Measurements from ENCODE around the gene PRPSAP2. TPM values are rescaled to one million over a fixed set of nuclear protein-coding genes. Genes with fewer than 3 reads are reported as not detected.

The PRPSAP2 gene
- polyA plus RNA-seq, 1 donor (not counting 4 experiments of a cell fraction or from before 2014, with no cell fraction given): 39.1 TPM

DNA sequence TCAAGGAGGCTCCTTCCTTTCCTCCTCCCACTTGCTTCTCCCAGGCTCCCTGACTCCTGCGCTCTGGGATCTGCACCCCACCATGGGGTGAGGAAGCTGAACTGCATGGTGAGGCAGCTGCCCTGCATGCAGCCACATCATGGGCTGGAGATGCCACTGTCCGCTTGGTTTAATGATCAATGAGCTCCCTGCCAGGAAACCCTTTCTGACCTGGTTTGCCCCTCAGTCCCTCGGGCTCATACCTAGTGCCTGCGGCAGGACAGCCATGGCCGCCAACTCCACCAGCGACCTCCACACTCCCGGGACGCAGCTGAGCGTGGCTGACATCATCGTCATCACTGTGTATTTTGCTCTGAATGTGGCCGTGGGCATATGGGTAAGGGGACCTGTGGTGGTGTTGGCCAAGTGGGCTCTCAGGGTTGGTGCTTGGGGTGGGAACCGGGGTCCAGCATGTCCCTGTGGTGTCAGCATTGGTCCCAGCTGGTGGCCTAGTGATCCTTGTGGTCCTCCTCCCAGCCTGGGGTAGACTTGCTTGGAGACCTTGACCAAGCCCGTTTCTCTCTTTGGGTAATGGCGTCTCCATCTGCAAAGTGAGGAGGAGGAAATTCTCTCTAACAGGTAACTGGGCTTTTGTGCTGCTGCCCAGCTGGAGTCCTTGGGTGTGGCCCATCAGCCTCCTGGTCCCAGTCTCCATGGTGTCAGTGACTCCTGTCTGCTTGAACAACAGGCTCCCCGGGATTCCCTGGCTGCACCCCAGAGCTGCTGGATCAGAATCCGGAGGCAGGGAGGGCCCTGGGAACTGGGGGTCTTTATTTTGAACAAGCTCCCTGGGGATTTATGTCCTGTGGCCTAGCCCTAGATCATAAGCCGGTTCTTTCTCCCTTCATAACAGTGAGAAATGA, 94.3 kb downstream of the PRPSAP2 start, which contains the start of gene SLC5A10:
SLC5A10 (plus strand) TSS at position 225 of the 902 bp plus-strand sequence; CDS start at position 266, 41 bp downstream.
- Histone ChIP-seq H3K27ac (ENCODE audit: control insufficient read depth, insufficient read depth, low read length) (no peak within 1 kb of the TSS), H3K27me3 (ENCODE audit: control insufficient read depth, extremely low read depth, insufficient read depth, low read length) (peaks cover 16% of the 10 kb centered on the region), H3K79me2 (ENCODE audit: control insufficient read depth, insufficient read depth, low read length) (no peaks in the 10 kb centered on the region), H3K9me1 (ENCODE audit: control insufficient read depth, extremely low read depth, insufficient read depth, low read length) (no peaks in the 10 kb centered on the region), H4K20me1 (ENCODE audit: control insufficient read depth, extremely low read depth, insufficient read depth, low read length) (no peaks in the 10 kb centered on the region), H3K4me3 (ENCODE audit: control insufficient read depth in 2 of 3, extremely low read depth in 1 of 3, insufficient read depth in 2 of 3, low read depth in 1 of 3, low read length in 3 of 3) (no peak within 1 kb of the TSS), H3K36me3 (ENCODE audit: control insufficient read depth in 2 of 2, extremely low read depth in 1 of 2, insufficient read depth in 2 of 2, low read length in 2 of 2) (no peaks in the 10 kb centered on the region), H2AFZ (ENCODE audit: control insufficient read depth, low read length) (no peak within 1 kb of the TSS), H3K4me2 (ENCODE audit: control insufficient read depth, extremely low read depth, insufficient read depth, low read depth, low read length) (no peak within 1 kb of the TSS), H3K9me3 (ENCODE audit: control insufficient read depth, low read depth, low read length) (no peaks in the 10 kb centered on the region), H3K9ac (ENCODE audit: control insufficient read depth, extremely low read depth, insufficient read depth, low read length) (no peak within 1 kb of the TSS), H3K4me1 (ENCODE audit: control insufficient read depth, extremely low read depth, insufficient read depth, low read length) (peaks cover 6% of the 10 kb centered on the region)
- FAIRE-seq (no peak), DNase-seq (ENCODE audit: low read depth, low spot score) (no peak)
- dilution Hi-C loops (cut with MboI; ENCODE audit: extremely low pct_ligation_motif_present, low sequenced_read_pairs): no loop called here
- TF ChIP-seq, protein P1, sequence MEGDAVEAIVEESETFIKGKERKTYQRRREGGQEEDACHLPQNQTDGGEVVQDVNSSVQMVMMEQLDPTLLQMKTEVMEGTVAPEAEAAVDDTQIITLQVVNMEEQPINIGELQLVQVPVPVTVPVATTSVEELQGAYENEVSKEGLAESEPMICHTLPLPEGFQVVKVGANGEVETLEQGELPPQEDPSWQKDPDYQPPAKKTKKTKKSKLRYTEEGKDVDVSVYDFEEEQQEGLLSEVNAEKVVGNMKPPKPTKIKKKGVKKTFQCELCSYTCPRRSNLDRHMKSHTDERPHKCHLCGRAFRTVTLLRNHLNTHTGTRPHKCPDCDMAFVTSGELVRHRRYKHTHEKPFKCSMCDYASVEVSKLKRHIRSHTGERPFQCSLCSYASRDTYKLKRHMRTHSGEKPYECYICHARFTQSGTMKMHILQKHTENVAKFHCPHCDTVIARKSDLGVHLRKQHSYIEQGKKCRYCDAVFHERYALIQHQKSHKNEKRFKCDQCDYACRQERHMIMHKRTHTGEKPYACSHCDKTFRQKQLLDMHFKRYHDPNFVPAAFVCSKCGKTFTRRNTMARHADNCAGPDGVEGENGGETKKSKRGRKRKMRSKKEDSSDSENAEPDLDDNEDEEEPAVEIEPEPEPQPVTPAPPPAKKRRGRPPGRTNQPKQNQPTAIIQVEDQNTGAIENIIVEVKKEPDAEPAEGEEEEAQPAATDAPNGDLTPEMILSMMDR (optimal IDR thresholded peaks at IDR 0.05 in 1 of 3, IDR thresholded peaks at IDR 0.05 in 1 of 3, conservative IDR thresholded peaks at IDR 0.05 in 1 of 3; ENCODE audit: extremely low read depth in 1 of 3, insufficient read depth in 2 of 3, low read length in 3 of 3): peak; percentile 22 to 34 (median 27)
- TF ChIP-seq EZH2 (IDR thresholded peaks at IDR 0.05; ENCODE audit: low read length): no peak

DNA sequence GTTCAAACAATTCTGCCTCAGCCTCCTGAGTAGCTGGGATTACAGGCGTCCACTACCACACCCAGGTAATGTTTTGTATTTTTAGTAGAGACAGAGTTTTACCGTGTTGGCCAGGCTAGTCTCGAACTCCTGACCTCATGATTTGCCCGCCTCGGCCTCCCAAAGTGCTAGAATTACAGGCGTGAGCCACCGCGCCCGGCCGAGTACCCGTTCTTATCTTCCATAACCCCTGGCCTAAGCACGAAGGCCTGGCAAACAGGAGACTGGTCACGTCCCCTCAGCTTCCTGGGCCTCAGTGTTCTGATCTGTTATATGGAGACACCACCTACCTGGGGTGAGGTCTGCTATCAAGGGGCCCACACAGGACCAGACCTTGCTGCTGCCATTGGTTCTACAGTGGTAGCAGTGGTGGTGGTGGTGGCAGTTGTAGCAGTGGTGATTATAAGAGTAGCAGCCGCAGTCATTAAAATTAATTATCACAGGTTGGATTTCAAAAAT, 95.3 kb downstream of the PRPSAP2 start:
- DNase-seq (ENCODE audit: low read depth, low spot score) (no peak), FAIRE-seq (no peak)
- no peaks in the 10 kb centered on the region for H4K20me1 ChIP-seq (ENCODE audit: control insufficient read depth, extremely low read depth, insufficient read depth, low read length)
- H3K4me1 ChIP-seq (ENCODE audit: control insufficient read depth, extremely low read depth, insufficient read depth, low read length): peaks cover 6% of the 10 kb centered on the region
- no peak overlapping the region for H3K27ac ChIP-seq (ENCODE audit: control insufficient read depth, insufficient read depth, low read length)
- H3K9me1 ChIP-seq (ENCODE audit: control insufficient read depth, extremely low read depth, insufficient read depth, low read length): no peaks in the 10 kb centered on the region
- TF ChIP-seq, protein P1 (optimal IDR thresholded peaks at IDR 0.05 in 1 of 3, IDR thresholded peaks at IDR 0.05 in 1 of 3, conservative IDR thresholded peaks at IDR 0.05 in 1 of 3; ENCODE audit: extremely low read depth in 1 of 3, insufficient read depth in 2 of 3, low read length in 3 of 3): no peak
- TF ChIP-seq EZH2 (IDR thresholded peaks at IDR 0.05; ENCODE audit: low read length): no peak
- H3K9ac ChIP-seq (ENCODE audit: control insufficient read depth, extremely low read depth, insufficient read depth, low read length): no peak overlapping the region
- no peak overlapping the region for H3K4me2 ChIP-seq (ENCODE audit: control insufficient read depth, extremely low read depth, insufficient read depth, low read depth, low read length)
- no peak overlapping the region for H2AFZ ChIP-seq (ENCODE audit: control insufficient read depth, low read length)
- H3K9me3 ChIP-seq (ENCODE audit: control insufficient read depth, low read depth, low read length): no peaks in the 10 kb centered on the region
- no peaks in the 10 kb centered on the region for H3K79me2 ChIP-seq (ENCODE audit: control insufficient read depth, insufficient read depth, low read length)
- H3K36me3 ChIP-seq (ENCODE audit: control insufficient read depth in 2 of 2, extremely low read depth in 1 of 2, insufficient read depth in 2 of 2, low read length in 2 of 2): no peaks in the 10 kb centered on the region
- peaks cover 11% of the 10 kb centered on the region for H3K27me3 ChIP-seq (ENCODE audit: control insufficient read depth, extremely low read depth, insufficient read depth, low read length)
- dilution Hi-C loops (cut with MboI; ENCODE audit: extremely low pct_ligation_motif_present, low sequenced_read_pairs): no loop called here
- no peak overlapping the region for H3K4me3 ChIP-seq (ENCODE audit: control insufficient read depth in 2 of 3, extremely low read depth in 1 of 3, insufficient read depth in 2 of 3, low read depth in 1 of 3, low read length in 3 of 3)
